HepG2 (cell line): ENCODE measurements around the gene EPB41L2. TPM values are rescaled to one million over a fixed set of nuclear protein-coding genes. Genes with fewer than 3 reads are reported as not detected.

Source experiments
- ARNT ChIP-seq: fragments of 450-650 bp; IDR thresholded peaks from 2 replicates; pipeline ENCODE4 v1.6.1; 2017
- CREB1 ChIP-seq, 2 experiments: fragments of 450-650 bp in 1 of 2; IDR thresholded peaks; 2 replicates each; pipeline ENCODE4 v1.6.1; 2016 to 2017; ENCODE audit warnings: control low read depth in 1 of 2, mild to moderate bottlenecking in 1 of 2, missing compliant biosample characterization in 1 of 2, missing genetic modification characterization in 1 of 2
- FOXJ3 ChIP-seq: sonication (generic); formaldehyde crosslinking; IDR thresholded peaks from 2 replicates; pipeline ENCODE4 v1.4.0; 2020; ENCODE audit warnings: missing genetic modification reagents, mild to moderate bottlenecking, borderline replicate concordance
- FOXP1 ChIP-seq, 2 experiments: fragments of 450-650 bp in 1 of 2; IDR thresholded peaks; 2 replicates each; pipeline ENCODE4 v1.6.1; 2017 to 2018; ENCODE audit warnings: antibody characterized with exemption in 1 of 2
- NR3C1 ChIP-seq: sonication (generic); formaldehyde crosslinking; IDR thresholded peaks from 2 replicates; pipeline ENCODE4 v1.4.0; 2020; ENCODE audit warnings: missing genetic modification reagents
- PPARG ChIP-seq: conservative IDR thresholded peaks from 2 replicates; pipeline ENCODE4 v1.6.1; 2016; ENCODE audit warnings: missing biosample characterization, missing genetic modification reagents
- RBAK ChIP-seq: sonication (generic); formaldehyde crosslinking; IDR thresholded peaks from 2 replicates; pipeline ENCODE4 v1.5.1; 2020; ENCODE audit warnings: mild to moderate bottlenecking, missing genetic modification reagents
- RELA ChIP-seq: sonication (generic); formaldehyde crosslinking; IDR thresholded peaks from 2 replicates; pipeline ENCODE4 v1.4.0; 2020; ENCODE audit warnings: missing genetic modification reagents
- SAP130 ChIP-seq: IDR thresholded peaks from 2 replicates; pipeline ENCODE4 v1.6.1; 2016; ENCODE audit warnings: low read depth
- SRY ChIP-seq: sonication (generic); formaldehyde crosslinking; IDR thresholded peaks from 2 replicates; pipeline ENCODE4 v1.8.0; 2022; ENCODE audit warnings: mild to moderate bottlenecking, missing genetic modification reagents
- TEF ChIP-seq: sonication (generic); formaldehyde crosslinking; IDR thresholded peaks from 2 replicates; pipeline ENCODE4 v1.5.0; 2020; ENCODE audit warnings: missing genetic modification reagents
- TRAFD1 ChIP-seq: sonication (generic); formaldehyde crosslinking; IDR thresholded peaks from 2 replicates; pipeline ENCODE4 v1.5.1; 2020; ENCODE audit warnings: missing genetic modification reagents, mild to moderate bottlenecking, borderline replicate concordance
- ZFYVE20 ChIP-seq: sonication (generic); formaldehyde crosslinking; IDR thresholded peaks from 2 replicates; pipeline ENCODE4 v1.8.0; 2023; ENCODE audit warnings: low read depth, mild to moderate bottlenecking, moderate library complexity, missing genetic modification reagents, borderline replicate concordance
- ZMYM3 ChIP-seq: sonication (generic); formaldehyde crosslinking; IDR thresholded peaks from 2 replicates; pipeline ENCODE4 v1.5.1; 2020; ENCODE audit warnings: mild to moderate bottlenecking, missing genetic modification reagents
- ZNF549 ChIP-seq: sonication (generic); formaldehyde crosslinking; IDR thresholded peaks from 2 replicates; pipeline ENCODE4 v1.5.0; 2020; ENCODE audit warnings: missing genetic modification reagents
- ZNF572 ChIP-seq: sonication (generic); formaldehyde crosslinking; IDR thresholded peaks from 2 replicates; pipeline ENCODE4 v1.5.1; 2020; ENCODE audit warnings: mild to moderate bottlenecking, missing genetic modification reagents
- ZSCAN22 ChIP-seq: sonication (generic); formaldehyde crosslinking; IDR thresholded peaks from 2 replicates; pipeline ENCODE4 v1.4.0; 2020; ENCODE audit warnings: mild to moderate bottlenecking, missing genetic modification reagents
- ZSCAN9 ChIP-seq: IDR thresholded peaks from 2 replicates; pipeline ENCODE4 v1.6.1; 2016; ENCODE audit warnings: borderline replicate concordance
- polyA plus RNA-seq, 8 experiments: library from polyadenylated mRNA; depleted of rRNA in 3 of 8; stranded (reverse) in 7 of 8; unstranded in 1 of 8; fragments of >200 nt; fragmentation: Illumina TruSeq in 4 of 8; extraction: Trizol in 4 of 8; gene quantifications; 2 replicates each; pipeline versions ENCODE4 v1.2.1 to v1.2.3, GENCODE V29; 2011 to 2016; ENCODE audit warnings: low read depth in 4 of 8, missing spikeins in 1 of 8, mixed read lengths in 1 of 8; ENCODE audit not compliant: insufficient read depth in 1 of 8
- total RNA-seq, 5 experiments: library from RNA; depleted of rRNA; stranded (reverse); fragments of >200 nt; fragmentation: Illumina TruSeq; extraction: Trizol; gene quantifications; 2 replicates each; pipeline ENCODE4 v1.2.3, GENCODE V29; 2016; ENCODE audit warnings: low read depth in 1 of 5
- TF ChIP-seq, protein P1 (sequence below): sonication (generic); formaldehyde crosslinking; IDR thresholded peaks from 2 replicates; pipeline ENCODE4 v1.8.0; 2022; ENCODE audit warnings: mild to moderate bottlenecking, missing genetic modification reagents, borderline replicate concordance
- TF ChIP-seq, protein P2 (sequence below): sonication (generic); formaldehyde crosslinking; IDR thresholded peaks from 2 replicates; pipeline ENCODE4 v1.8.0; 2022; ENCODE audit warnings: missing genetic modification reagents, low read depth, mild to moderate bottlenecking, borderline replicate concordance
- TF ChIP-seq, protein P3 (sequence below): sonication (generic); formaldehyde crosslinking; IDR thresholded peaks from 2 replicates; pipeline ENCODE4 v1.5.1; 2020; ENCODE audit warnings: mild to moderate bottlenecking, missing genetic modification reagents, moderate library complexity

The EPB41L2 gene
- total and polyA plus RNA-seq, 2 of the 13 experiments (the other 11 are each of a cell fraction or from before 2014, with no cell fraction given): 41.7 to 56.4 TPM

- TF ChIP-seq ZFYVE20 (CRISPR knock-in tag) (no peak), RELA (0 out of 2 replicates have a peak, but pooled peaks have one; percentile 64), FOXP1 (IDR thresholded peaks at IDR 0.05) (no peak), FOXP1 (CRISPR knock-in tag; IDR thresholded peaks at IDR 0.05) (no peak), NR3C1 (CRISPR knock-in tag) (no peak), TEF (CRISPR knock-in tag) (no peak), CREB1 (IDR thresholded peaks at IDR 0.05) (peak; percentile 22; the same call in 1 of the 2 replicates), CREB1 (CRISPR knock-in tag; IDR thresholded peaks at IDR 0.05) (peak; percentile 47; the same call in 1 of the 2 replicates), ZSCAN9 (CRISPR knock-in tag) (peak; percentile 25; the same call in 1 of the 2 replicates), TRAFD1 (CRISPR knock-in tag) (no peak), PPARG (CRISPR knock-in tag) (peak; percentile 36; the same call in 1 of the 2 replicates), SRY (CRISPR knock-in tag) (peak; percentile 55), ZMYM3 (CRISPR knock-in tag) (no peak), ZNF549 (CRISPR knock-in tag) (no peak), ZNF572 (no peak), ARNT (no peak), RBAK (CRISPR knock-in tag) (no peak), ZSCAN22 (CRISPR knock-in tag) (0 out of 2 replicates have a peak, but pooled peaks have one; percentile 44), FOXJ3 (CRISPR knock-in tag) (no peak), SAP130 (CRISPR knock-in tag) (peak; percentile 96)
- TF ChIP-seq, protein P1, sequence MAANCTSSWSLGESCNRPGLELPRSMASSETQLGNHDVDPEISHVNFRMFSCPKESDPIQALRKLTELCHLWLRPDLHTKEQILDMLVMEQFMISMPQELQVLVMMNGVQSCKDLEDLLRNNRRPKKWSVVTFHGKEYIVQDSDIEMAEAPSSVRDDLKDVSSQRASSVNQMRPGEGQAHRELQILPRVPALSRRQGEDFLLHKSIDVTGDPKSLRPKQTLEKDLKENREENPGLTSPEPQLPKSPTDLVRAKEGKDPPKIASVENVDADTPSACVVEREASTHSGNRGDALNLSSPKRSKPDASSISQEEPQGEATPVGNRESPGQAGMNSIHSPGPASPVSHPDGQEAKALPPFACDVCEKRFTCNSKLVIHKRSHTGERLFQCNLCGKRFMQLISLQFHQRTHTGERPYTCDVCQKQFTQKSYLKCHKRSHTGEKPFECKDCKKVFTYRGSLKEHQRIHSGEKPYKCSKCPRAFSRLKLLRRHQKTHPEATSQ (CRISPR knock-in tag): no peak
- TF ChIP-seq, protein P2, sequence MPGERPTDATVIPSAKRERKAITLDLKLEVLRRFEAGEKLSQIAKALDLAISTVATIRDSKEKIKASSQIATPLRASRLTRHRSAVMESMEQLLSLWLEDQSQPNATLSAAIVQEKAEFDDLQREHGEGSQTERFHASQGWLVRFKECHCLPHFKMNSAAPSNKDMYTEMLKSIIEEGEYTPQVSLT (CRISPR knock-in tag): no peak
- TF ChIP-seq, protein P3, sequence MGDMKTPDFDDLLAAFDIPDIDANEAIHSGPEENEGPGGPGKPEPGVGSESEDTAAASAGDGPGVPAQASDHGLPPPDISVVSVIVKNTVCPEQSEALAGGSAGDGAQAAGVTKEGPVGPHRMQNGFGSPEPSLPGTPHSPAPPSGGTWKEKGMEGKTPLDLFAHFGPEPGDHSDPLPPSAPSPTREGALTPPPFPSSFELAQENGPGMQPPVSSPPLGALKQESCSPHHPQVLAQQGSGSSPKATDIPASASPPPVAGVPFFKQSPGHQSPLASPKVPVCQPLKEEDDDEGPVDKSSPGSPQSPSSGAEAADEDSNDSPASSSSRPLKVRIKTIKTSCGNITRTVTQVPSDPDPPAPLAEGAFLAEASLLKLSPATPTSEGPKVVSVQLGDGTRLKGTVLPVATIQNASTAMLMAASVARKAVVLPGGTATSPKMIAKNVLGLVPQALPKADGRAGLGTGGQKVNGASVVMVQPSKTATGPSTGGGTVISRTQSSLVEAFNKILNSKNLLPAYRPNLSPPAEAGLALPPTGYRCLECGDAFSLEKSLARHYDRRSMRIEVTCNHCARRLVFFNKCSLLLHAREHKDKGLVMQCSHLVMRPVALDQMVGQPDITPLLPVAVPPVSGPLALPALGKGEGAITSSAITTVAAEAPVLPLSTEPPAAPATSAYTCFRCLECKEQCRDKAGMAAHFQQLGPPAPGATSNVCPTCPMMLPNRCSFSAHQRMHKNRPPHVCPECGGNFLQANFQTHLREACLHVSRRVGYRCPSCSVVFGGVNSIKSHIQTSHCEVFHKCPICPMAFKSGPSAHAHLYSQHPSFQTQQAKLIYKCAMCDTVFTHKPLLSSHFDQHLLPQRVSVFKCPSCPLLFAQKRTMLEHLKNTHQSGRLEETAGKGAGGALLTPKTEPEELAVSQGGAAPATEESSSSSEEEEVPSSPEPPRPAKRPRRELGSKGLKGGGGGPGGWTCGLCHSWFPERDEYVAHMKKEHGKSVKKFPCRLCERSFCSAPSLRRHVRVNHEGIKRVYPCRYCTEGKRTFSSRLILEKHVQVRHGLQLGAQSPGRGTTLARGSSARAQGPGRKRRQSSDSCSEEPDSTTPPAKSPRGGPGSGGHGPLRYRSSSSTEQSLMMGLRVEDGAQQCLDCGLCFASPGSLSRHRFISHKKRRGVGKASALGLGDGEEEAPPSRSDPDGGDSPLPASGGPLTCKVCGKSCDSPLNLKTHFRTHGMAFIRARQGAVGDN (CRISPR knock-in tag): peak; percentile 77
These were observed at the start of gene EPB41L2 (continued) for GRCh38 chr6:131063028-131063763.
